ENCODE measurements around the gene MAP3K2. TPM values are rescaled to one million over a fixed set of nuclear protein-coding genes. Genes with fewer than 3 reads are reported as not detected.

MAP3K2 gene
- total RNA-seq, 1 donor from 2014 or later: 47.6 TPM

DNA sequence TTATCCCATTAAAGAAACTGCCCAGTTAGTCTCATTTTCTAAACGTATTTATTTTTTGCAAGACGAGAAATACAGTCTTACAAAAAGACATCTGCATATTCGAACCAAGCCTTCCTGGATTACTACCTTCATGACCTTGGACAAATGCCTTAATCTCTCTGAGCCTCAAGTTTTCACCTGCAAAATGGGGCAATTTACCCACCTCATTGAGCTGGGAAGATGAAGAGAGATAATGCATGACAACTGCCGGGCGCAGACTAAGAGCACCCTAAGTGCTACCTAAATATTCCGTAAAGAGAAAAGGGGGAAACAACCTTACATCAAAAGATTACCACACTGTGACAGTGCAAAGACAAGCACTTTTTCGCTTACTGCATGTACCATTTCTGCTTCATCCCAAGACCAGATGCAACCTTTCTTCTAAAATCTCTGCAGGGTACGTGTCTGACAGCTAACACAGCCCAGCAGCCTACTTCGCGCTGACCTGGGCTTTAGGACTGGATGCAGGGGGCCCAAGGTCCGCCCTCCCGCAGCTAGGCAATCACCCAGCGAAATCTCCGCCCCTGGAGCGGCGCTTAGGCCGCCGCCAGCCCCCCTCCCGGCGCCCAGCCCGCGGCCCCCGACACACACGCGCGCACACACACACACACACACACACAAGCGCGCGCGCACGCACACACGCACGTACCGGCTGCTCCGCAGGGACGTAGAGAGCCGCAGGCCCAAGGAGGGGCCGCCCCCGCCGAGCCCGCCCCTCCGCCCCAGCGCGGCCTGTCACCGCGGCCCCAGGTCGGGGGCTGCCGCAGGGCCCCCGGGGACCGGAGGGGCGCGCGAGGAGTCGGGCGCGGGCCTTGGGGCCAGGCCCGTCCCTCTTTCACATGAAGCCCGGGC lies 766 bp downstream of the MAP3K2 start:
- TF ChIP-seq, protein P1, sequence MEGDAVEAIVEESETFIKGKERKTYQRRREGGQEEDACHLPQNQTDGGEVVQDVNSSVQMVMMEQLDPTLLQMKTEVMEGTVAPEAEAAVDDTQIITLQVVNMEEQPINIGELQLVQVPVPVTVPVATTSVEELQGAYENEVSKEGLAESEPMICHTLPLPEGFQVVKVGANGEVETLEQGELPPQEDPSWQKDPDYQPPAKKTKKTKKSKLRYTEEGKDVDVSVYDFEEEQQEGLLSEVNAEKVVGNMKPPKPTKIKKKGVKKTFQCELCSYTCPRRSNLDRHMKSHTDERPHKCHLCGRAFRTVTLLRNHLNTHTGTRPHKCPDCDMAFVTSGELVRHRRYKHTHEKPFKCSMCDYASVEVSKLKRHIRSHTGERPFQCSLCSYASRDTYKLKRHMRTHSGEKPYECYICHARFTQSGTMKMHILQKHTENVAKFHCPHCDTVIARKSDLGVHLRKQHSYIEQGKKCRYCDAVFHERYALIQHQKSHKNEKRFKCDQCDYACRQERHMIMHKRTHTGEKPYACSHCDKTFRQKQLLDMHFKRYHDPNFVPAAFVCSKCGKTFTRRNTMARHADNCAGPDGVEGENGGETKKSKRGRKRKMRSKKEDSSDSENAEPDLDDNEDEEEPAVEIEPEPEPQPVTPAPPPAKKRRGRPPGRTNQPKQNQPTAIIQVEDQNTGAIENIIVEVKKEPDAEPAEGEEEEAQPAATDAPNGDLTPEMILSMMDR (IDR thresholded peaks at IDR 0.05; ENCODE audit: unreplicated experiment): no peak
- peaks cover 44% of the 10 kb centered on the region for H3K4me1 Mint-ChIP-seq
- peak overlapping the region; percentile 97 for H3K27ac Mint-ChIP-seq
- H3K36me3 Mint-ChIP-seq: no peaks in the 10 kb centered on the region
- H3K4me3 Mint-ChIP-seq: peak overlapping the region; percentile 87
- DNase-seq (ENCODE audit: low spot score in 2 of 2, unreplicated experiment in 2 of 2): peak; percentile 66 to 76
- no peaks in the 10 kb centered on the region for H3K27me3 Mint-ChIP-seq (ENCODE audit: low read depth)
- no peaks in the 10 kb centered on the region for H3K9me3 Mint-ChIP-seq

DNA sequence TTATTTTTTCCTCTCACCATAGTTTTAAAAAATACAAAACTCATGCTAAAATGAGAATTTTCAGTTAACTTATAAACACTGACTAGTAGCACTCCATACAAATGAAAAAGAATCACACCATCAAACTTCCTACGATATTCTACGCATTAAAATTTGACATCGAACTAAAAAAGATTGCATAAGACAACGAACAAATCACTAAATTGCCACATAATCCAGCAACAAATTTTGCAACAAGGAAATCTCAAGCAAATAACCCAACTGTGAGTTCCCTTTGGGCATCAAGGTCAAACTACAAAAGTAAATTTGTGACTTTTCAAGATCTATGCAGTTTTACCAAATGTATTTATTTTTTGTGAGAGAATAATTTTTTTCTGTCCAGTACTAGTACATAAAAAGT lies 1.5 kb downstream of the MAP3K2 start:
- TF ChIP-seq, protein P1 (IDR thresholded peaks at IDR 0.05; ENCODE audit: unreplicated experiment): no peak
- H3K36me3 Mint-ChIP-seq: no peaks in the 10 kb centered on the region
- H3K27me3 Mint-ChIP-seq (ENCODE audit: low read depth): no peaks in the 10 kb centered on the region
- peaks cover 51% of the 10 kb centered on the region for H3K4me1 Mint-ChIP-seq
- H3K9me3 Mint-ChIP-seq: no peaks in the 10 kb centered on the region
- H3K27ac Mint-ChIP-seq: peak overlapping the region; percentile 97
- H3K4me3 Mint-ChIP-seq: peak overlapping the region; percentile 87
- DNase-seq (ENCODE audit: low spot score in 2 of 2, unreplicated experiment in 2 of 2): no peak

DNA sequence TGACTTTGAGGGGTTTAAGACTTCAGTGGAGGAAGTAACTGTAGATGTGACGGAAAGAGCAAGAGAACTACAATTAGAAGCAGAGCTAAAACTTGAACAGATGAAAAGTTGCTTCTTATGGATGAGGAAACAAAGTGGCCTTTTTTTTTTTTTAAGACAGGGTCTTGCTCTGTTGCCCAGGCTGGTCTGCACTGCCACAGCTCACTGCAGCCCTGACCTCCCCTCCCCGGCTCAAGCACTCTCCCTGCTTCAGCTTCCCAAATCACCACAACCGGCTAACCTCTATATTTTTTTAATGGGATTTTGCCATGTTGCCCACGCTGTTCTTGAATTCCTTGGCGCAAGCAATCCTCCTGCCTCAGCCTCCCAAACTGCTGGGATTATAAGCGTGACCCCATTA lies 3.2 kb downstream of the MAP3K2 start:
- Mint-ChIP-seq H3K36me3 (no peaks in the 10 kb centered on the region), H3K9me3 (no peaks in the 10 kb centered on the region), H3K27me3 (ENCODE audit: low read depth) (no peaks in the 10 kb centered on the region), H3K27ac (peak overlapping the region; percentile 19), H3K4me1 (peaks cover 53% of the 10 kb centered on the region), H3K4me3 (no peak overlapping the region)
- TF ChIP-seq, protein P1 (IDR thresholded peaks at IDR 0.05; ENCODE audit: unreplicated experiment): no peak
- DNase-seq (ENCODE audit: low spot score in 2 of 2, unreplicated experiment in 2 of 2): no peak

DNA sequence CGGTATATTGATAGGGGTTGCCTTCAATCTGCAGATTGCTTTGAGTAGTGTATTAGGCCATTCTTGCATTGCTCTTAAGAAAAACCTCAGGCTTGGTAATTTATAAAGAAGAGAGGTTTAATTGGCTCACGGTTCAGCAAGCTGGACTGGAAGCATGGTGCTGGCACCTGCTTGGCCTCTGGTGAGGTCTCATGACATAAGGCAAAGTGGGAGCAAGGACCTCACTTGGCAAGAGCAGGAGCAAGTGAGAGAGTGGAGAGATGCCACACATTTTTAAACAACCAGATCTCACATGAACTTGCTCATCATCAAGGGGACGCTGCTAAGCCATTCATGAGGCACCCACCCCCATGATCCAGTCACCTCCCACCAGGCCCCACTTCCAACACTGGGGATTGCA lies 4.9 kb downstream of the MAP3K2 start:
- Mint-ChIP-seq H3K4me3 (no peak overlapping the region), H3K27me3 (ENCODE audit: low read depth) (no peaks in the 10 kb centered on the region), H3K4me1 (peaks cover 41% of the 10 kb centered on the region), H3K27ac (no peak overlapping the region), H3K9me3 (peaks cover 5% of the 10 kb centered on the region), H3K36me3 (peaks cover 2% of the 10 kb centered on the region)
- DNase-seq (ENCODE audit: low spot score in 2 of 2, unreplicated experiment in 2 of 2): no peak
- TF ChIP-seq, protein P1 (IDR thresholded peaks at IDR 0.05; ENCODE audit: unreplicated experiment): no peak

DNA sequence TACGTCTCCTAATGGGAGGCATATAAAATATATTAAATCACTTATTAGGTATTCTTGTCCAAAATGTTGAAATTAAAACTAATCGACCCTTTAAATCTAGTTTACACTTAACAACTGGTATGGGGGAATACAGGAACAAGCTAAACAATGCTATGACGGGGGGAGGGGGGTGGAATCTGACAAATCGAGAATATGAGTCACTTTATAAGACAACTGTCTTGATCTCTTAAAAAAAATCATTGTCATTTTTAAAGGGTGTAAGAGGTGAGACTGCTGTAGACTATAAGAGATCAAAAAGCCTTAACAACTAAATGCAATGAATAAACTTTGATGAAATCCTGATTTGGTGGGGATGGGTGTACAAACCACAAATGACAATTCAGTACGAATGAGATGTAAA lies 6.0 kb downstream of the MAP3K2 start:
- H3K27ac Mint-ChIP-seq: no peak overlapping the region
- H3K36me3 Mint-ChIP-seq: peaks cover 5% of the 10 kb centered on the region
- TF ChIP-seq, protein P1 (IDR thresholded peaks at IDR 0.05; ENCODE audit: unreplicated experiment): no peak
- peaks cover 11% of the 10 kb centered on the region for H3K9me3 Mint-ChIP-seq
- peaks cover 38% of the 10 kb centered on the region for H3K4me1 Mint-ChIP-seq
- no peak overlapping the region for H3K4me3 Mint-ChIP-seq
- no peak for DNase-seq (ENCODE audit: low spot score in 2 of 2, unreplicated experiment in 2 of 2)
- H3K27me3 Mint-ChIP-seq (ENCODE audit: low read depth): no peaks in the 10 kb centered on the region
